Adrenal gland (tissue), 12 donors: Measurements from ENCODE around the gene HTR7. TPM values are rescaled to one million over a fixed set of nuclear protein-coding genes. Genes with fewer than 3 reads are reported as not detected.
A peak's percentile ranks its signal among the peaks of the same experiment; 100 is the strongest.

Experiments
- DNase-seq, 7 donors: peaks; one replicate each; pipeline ENCODE4 v3.0.0-alpha.2; 2019 to 2020
- H3K27ac ChIP-seq, 5 donors: fragments of 200-600 bp; sonication (generic) in 4 of 5; 1 replicate in 3 of 5; 2 replicates in 2 of 5; pipeline versions ENCODE4 v1.5.1 to v1.8.0; 2016 to 2020; ENCODE audit warnings: mild to moderate bottlenecking in 1 of 5
- H3K27me3 ChIP-seq: fragments of 200-600 bp; 2 replicates; pipeline ENCODE4 v1.8.0; 2021
- H3K36me3 ChIP-seq, 2 donors: fragments of 200-600 bp; replicated peaks in 1 of 2; 1 replicate in 1 of 2; 2 replicates in 1 of 2; pipeline versions ENCODE4 v1.5.1 to v1.8.0; 2018 to 2022
- H3K4me1 ChIP-seq, 2 donors: fragments of 200-600 bp; replicated peaks in 1 of 2; 1 replicate in 1 of 2; 2 replicates in 1 of 2; pipeline versions ENCODE4 v1.5.1 to v1.8.0; 2018 to 2021
- H3K4me3 ChIP-seq, 4 donors: fragments of 200-600 bp; sonication (generic) in 3 of 4; one replicate each; pipeline ENCODE4 v1.5.1; 2016 to 2018
- H3K9me3 ChIP-seq, 3 donors: fragments of 200-600 bp; sonication (generic) in 1 of 3; replicated peaks in 1 of 3; 1 replicate in 2 of 3; 2 replicates in 1 of 3; pipeline versions ENCODE4 v1.5.1 to v1.8.0; 2016 to 2021
- POLR2A ChIP-seq, 2 donors: fragments of 450-650 bp; IDR thresholded peaks; one replicate each; pipeline ENCODE4 v1.6.1; 2017; ENCODE audit warnings: antibody characterized with exemption in 2 of 2, mild to moderate bottlenecking in 2 of 2, moderate library complexity in 1 of 2
- WGBS, 4 donors: extraction: QIAGEN DNeasy Blood & Tissue Kit in 2 of 4; methylation state at CpG; one replicate each; pipeline versions ENCODE4 v1.1.5 to v1.1.7; 2013 to 2017; 5-methylcytosine and 5-hydroxymethylcytosine counted together
- intact Hi-C, 2 donors: fragments of 100-400 bp; cut with DNase I; formaldehyde crosslinking; loops; one replicate each; pipeline versions ENCODE4 v1.14.1 to v1.15.0; 2022 to 2023
- polyA plus RNA-seq, 3 donors: library from polyadenylated mRNA; stranded (reverse); fragments of 200-250 nt in 2 of 3; fragments of 350-450 nt in 1 of 3; fragmentation: Illumina TruSeq in 1 of 3; extraction: RNeasy Lipid Tissue Mini Kit (QIAGEN cat#74804) in 1 of 3; gene quantifications; one replicate each; pipeline ENCODE4 v1.2.3, GENCODE V29; 2013 to 2014
- total RNA-seq, 9 donors: library from RNA; depleted of rRNA in 4 of 9; stranded (reverse); fragments of >200 nt in 4 of 9; fragments of 120-200 nt in 1 of 9; fragmentation: NEBNext Ultra II Directional in 1 of 9; extraction: Animal tissue kit (Norgen Biotek cat#: 25700) in 1 of 9; gene quantifications; one replicate each; pipeline versions ENCODE4 v1.1.0 to v1.2.4, GENCODE V29; 2013 to 2023
- TF ChIP-seq, protein P1 (sequence below), 6 experiments: fragments of 450-650 bp in 4 of 6; fragments of 200-600 bp in 2 of 6; sonication (generic) in 1 of 6; IDR thresholded peaks; 1 replicate in 5 of 6; 2 replicates in 1 of 6; pipeline versions ENCODE4 v1.5.1 to v1.8.0; 2016 to 2021; ENCODE audit warnings: antibody characterized with exemption in 6 of 6, mild to moderate bottlenecking in 2 of 6, moderate library complexity in 1 of 6
- donor health status: healthy with polysubstance abuse.
- donor health status: Bipolar disorder and iron deficiency.
- donor health status: DM: yes; HTN: yes; CAD: no.
- donor health status: DM: no; HTN: no; CAD: no.
- donor health status: DM: no; HTN: no; CAD: no.
- donor health status: DM: yes; HTN: yes; CAD: no.

Gene HTR7
- total and polyA plus RNA-seq, 12 donors = 0.03 to 0.50 (median 0.35) TPM; not detected in 1

DNA sequence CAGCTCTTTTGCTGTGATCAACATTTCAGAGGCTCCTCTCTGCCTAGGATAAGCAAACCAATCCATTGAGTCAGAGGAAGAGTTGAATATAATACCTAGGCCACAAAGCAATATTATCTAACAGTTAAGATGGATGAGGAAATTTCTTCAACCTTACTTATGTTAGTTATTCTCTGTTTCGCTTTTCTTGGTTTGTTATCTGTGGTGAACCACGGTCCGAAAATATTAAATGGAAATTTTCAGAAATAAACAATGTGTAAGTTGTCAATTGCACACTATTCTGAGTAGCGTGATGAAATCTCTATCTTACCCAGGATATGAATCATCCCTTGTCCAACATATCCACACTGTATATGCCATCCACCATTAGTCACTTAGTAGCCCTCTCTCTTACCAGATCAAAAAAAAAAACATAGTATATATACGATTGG is 1.5 kb upstream of the HTR7 start:
- no peaks in the 10 kb centered on the region for H3K9me3 ChIP-seq
- intact Hi-C loops = no loop called here
- DNase-seq = no peak
- peaks cover 30% of the 10 kb centered on the region for H3K27me3 ChIP-seq
- TF ChIP-seq, protein P1, sequence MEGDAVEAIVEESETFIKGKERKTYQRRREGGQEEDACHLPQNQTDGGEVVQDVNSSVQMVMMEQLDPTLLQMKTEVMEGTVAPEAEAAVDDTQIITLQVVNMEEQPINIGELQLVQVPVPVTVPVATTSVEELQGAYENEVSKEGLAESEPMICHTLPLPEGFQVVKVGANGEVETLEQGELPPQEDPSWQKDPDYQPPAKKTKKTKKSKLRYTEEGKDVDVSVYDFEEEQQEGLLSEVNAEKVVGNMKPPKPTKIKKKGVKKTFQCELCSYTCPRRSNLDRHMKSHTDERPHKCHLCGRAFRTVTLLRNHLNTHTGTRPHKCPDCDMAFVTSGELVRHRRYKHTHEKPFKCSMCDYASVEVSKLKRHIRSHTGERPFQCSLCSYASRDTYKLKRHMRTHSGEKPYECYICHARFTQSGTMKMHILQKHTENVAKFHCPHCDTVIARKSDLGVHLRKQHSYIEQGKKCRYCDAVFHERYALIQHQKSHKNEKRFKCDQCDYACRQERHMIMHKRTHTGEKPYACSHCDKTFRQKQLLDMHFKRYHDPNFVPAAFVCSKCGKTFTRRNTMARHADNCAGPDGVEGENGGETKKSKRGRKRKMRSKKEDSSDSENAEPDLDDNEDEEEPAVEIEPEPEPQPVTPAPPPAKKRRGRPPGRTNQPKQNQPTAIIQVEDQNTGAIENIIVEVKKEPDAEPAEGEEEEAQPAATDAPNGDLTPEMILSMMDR (IDR thresholded peaks at IDR 0.05) = no peak
- TF ChIP-seq POLR2A (IDR thresholded peaks at IDR 0.05) = no peak
- H3K36me3 ChIP-seq = no peaks in the 10 kb centered on the region
- H3K27ac ChIP-seq = no peak overlapping the region
- H3K4me1 ChIP-seq = peaks cover 0 to 10% of the 10 kb centered on the region in 2 donors
- H3K4me3 ChIP-seq = no peak overlapping the region
- WGBS, 4 donors = 71 to 84% (median 81%) methylated on average over 5 of the region's 5 CpGs

DNA sequence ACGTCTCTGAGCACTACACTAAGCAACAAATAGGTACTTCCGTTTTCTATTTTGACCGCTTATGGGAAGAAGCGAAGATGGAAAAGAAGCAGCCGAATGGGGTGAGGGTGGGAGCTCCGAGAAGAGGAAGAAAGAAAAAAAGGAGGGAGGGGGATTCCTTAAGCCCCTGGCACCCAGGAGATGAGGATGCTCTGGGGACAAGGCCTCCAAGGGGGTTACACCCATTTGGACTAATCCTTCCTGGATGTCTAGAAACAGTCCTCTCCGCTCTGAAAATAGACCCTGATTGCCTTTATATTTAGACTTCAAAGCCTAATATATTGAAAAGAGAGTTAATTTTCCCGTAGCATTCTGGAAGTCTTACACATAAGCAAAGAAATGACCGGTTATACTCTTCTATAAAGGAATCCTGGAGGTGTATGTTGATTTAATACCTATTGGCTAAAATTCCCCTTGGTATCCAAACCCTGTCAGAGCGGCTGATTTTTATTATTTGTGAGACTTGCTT is 676 bp upstream of the HTR7 start:
- WGBS, 4 donors = 36 to 42% (median 40%) methylated on average over 10 of the region's 10 CpGs
- H3K4me3 ChIP-seq = peak overlapping the region in 2 of 4 donors; percentile 33 to 78
- peaks cover 0 to 10% of the 10 kb centered on the region in 2 donors for H3K4me1 ChIP-seq
- no peaks in the 10 kb centered on the region for H3K9me3 ChIP-seq
- TF ChIP-seq, protein P1 (IDR thresholded peaks at IDR 0.05) = no peak
- TF ChIP-seq POLR2A (IDR thresholded peaks at IDR 0.05) = no peak
- no peaks in the 10 kb centered on the region for H3K36me3 ChIP-seq
- DNase-seq = no peak
- intact Hi-C loops = no loop called here
- H3K27me3 ChIP-seq = peaks cover 27% of the 10 kb centered on the region
- H3K27ac ChIP-seq = peak overlapping the region in 2 of 5 donors; percentile 54 to 55

DNA sequence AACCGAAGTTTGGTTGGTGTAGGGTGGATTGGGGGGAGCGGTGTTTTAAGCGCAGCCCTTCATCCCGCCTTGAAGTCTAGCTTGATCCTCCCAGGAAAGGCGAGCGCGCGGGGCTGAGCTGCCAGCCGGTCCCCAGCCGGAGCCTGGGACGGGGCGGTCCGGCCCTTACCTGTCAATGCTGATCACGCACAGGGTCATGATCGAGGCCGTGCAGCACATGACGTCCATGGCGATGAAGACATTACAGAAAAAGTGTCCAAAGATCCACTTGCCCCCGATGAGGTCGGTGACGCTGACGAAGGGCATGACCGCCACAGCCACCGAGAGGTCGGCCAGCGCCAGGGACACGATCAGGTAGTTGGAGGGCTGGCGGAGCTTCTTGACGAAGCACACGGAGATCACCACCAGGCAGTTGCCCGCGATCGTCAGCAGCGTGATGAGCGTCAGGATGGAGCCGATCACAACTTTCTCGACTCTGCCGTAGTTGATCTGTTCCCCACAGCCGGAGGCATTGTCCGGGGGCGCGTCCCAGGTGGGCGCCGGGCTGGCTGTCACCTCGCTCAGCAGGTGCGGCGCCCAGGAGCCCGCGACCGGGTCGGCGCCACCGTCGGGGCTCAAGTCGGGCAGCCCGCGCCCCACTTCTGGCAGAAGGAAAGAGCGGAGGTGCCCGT is 740 bp downstream of the HTR7 start:
- no peaks in the 10 kb centered on the region for H3K36me3 ChIP-seq
- peak overlapping the region in 2 of 5 donors; percentile 55 to 75 for H3K27ac ChIP-seq
- H3K4me1 ChIP-seq = peaks cover 0 to 10% of the 10 kb centered on the region in 2 donors
- peak overlapping the region in 2 of 4 donors; percentile 33 to 78 for H3K4me3 ChIP-seq
- H3K9me3 ChIP-seq = no peaks in the 10 kb centered on the region
- peak in 1 of 7 donors; percentile 16 for DNase-seq
- intact Hi-C loops = no loop called here
- TF ChIP-seq POLR2A (IDR thresholded peaks at IDR 0.05) = no peak
- TF ChIP-seq, protein P1 (IDR thresholded peaks at IDR 0.05) = no peak
- 7 to 21% (median 14%) methylated on average over 10 to 59 of the region's 59 CpGs for WGBS, 4 donors
- H3K27me3 ChIP-seq = peaks cover 32% of the 10 kb centered on the region

DNA sequence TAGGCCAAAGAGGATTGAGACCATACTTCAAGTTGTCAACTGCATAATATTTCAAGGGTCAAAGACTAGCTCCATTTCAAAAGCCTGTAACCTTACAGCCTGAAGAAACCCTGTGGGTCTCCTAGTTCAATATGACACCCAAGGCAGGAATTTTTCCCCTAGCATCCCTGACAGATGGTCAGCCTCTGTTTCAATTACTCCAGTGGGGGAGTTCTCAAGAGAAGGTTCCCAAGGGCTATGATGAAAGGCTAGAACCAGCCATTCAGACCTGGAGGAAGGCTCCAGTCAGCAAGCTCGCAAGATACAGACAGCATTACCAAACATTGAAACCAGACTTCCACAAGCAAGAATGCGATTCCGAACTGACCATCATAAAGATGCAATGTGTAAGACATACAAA is 1.6 kb downstream of the HTR7 start:
- Histone ChIP-seq H3K9me3 (peaks cover 0 to 5% (median 0%) of the 10 kb centered on the region in 3 donors), H3K27me3 (peaks cover 32% of the 10 kb centered on the region), H3K4me1 (peaks cover 0 to 10% of the 10 kb centered on the region in 2 donors), H3K4me3 (no peak overlapping the region), H3K27ac (no peak overlapping the region), H3K36me3 (no peaks in the 10 kb centered on the region)
- no peak for TF ChIP-seq POLR2A (IDR thresholded peaks at IDR 0.05)
- TF ChIP-seq, protein P1 (IDR thresholded peaks at IDR 0.05) = no peak
- intact Hi-C loops = no loop called here
- DNase-seq = no peak
- 78 to 96% (median 91%) methylated on average over 3 of the region's 3 CpGs for WGBS, 4 donors
